ENCODE measurements around the gene NUP133. TPM values are rescaled to one million over a fixed set of nuclear protein-coding genes. Genes with fewer than 3 reads are reported as not detected.

NUP133 gene
- total and polyA plus RNA-seq, 2 experiments from 2014 or later: 29.5 to 65.4 TPM

DNA sequence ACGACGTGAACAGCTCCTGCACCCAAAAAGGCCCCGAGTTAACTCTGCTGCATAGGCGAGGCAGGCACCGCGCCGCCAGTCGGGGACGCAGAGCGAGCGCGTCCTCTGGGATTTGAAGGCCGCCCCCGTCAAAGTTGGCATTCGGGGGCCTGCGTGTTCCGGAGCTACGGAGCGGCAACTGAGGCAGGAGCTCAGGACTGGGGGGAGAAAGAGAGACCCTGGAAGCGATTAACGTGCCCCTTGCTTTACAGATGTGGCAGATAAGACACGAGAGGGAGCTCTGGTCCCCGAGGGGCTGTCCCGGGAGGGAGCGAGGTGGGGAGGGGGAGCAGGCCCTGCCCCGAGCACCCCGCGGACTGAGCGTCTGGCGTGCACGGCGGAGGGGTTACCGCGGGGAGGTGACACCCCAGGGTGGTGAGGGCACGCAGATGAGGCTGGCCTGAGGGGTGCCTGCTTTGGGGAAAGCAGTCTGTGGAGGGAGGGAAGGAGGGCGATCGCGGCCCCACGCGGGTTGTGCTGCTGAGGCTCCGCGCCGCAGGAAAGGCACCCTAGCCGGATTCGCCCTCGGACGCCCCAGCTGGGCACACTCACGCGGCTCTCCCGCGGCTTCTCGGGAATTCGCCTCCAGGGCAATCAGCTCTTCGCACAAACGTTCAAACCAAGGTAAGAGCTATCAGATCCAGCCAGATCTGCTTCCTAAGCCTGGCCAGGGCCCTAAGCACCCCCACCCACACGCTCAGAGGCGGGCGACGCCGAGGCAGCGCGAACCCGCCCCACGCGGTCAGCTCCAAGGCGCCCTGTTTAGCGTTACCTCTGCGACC lies 100.7 kb downstream of the NUP133 start (continued):
- TF ChIP-seq, protein P1, sequence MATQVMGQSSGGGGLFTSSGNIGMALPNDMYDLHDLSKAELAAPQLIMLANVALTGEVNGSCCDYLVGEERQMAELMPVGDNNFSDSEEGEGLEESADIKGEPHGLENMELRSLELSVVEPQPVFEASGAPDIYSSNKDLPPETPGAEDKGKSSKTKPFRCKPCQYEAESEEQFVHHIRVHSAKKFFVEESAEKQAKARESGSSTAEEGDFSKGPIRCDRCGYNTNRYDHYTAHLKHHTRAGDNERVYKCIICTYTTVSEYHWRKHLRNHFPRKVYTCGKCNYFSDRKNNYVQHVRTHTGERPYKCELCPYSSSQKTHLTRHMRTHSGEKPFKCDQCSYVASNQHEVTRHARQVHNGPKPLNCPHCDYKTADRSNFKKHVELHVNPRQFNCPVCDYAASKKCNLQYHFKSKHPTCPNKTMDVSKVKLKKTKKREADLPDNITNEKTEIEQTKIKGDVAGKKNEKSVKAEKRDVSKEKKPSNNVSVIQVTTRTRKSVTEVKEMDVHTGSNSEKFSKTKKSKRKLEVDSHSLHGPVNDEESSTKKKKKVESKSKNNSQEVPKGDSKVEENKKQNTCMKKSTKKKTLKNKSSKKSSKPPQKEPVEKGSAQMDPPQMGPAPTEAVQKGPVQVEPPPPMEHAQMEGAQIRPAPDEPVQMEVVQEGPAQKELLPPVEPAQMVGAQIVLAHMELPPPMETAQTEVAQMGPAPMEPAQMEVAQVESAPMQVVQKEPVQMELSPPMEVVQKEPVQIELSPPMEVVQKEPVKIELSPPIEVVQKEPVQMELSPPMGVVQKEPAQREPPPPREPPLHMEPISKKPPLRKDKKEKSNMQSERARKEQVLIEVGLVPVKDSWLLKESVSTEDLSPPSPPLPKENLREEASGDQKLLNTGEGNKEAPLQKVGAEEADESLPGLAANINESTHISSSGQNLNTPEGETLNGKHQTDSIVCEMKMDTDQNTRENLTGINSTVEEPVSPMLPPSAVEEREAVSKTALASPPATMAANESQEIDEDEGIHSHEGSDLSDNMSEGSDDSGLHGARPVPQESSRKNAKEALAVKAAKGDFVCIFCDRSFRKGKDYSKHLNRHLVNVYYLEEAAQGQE (IDR thresholded peaks at IDR 0.05; ENCODE audit: unreplicated experiment): peak; percentile 20
- TF ChIP-seq, protein P2, sequence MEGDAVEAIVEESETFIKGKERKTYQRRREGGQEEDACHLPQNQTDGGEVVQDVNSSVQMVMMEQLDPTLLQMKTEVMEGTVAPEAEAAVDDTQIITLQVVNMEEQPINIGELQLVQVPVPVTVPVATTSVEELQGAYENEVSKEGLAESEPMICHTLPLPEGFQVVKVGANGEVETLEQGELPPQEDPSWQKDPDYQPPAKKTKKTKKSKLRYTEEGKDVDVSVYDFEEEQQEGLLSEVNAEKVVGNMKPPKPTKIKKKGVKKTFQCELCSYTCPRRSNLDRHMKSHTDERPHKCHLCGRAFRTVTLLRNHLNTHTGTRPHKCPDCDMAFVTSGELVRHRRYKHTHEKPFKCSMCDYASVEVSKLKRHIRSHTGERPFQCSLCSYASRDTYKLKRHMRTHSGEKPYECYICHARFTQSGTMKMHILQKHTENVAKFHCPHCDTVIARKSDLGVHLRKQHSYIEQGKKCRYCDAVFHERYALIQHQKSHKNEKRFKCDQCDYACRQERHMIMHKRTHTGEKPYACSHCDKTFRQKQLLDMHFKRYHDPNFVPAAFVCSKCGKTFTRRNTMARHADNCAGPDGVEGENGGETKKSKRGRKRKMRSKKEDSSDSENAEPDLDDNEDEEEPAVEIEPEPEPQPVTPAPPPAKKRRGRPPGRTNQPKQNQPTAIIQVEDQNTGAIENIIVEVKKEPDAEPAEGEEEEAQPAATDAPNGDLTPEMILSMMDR (conservative IDR thresholded peaks at IDR 0.05; ENCODE audit: low read depth in 2 of 2): peak in 1 of 2 experiments; percentile 22; a peak in 1 of 4 replicates

GRCh38 chr1:229406798-229407197 lies 101.3 kb downstream of the NUP133 start:
- Histone ChIP-seq H3F3A (replicated peaks; ENCODE audit: low read depth) (peaks cover 7% of the 10 kb centered on the region), H3K4me2 (peak overlapping the region; percentile 98), H3K4me1 (ENCODE audit: insufficient read depth) (peaks cover 36% of the 10 kb centered on the region), H2AFZ (peak overlapping the region; percentile 96), H3K36me3 (ENCODE audit: insufficient read depth) (no peaks in the 10 kb centered on the region), H3K79me2 (replicated peaks; ENCODE audit: insufficient read depth) (no peaks in the 10 kb centered on the region), H3K27me3 (ENCODE audit: insufficient read depth) (peaks cover 62% of the 10 kb centered on the region), H3K9me2 (ENCODE audit: insufficient read depth) (peaks cover 3% of the 10 kb centered on the region), H4K20me1 (replicated peaks; ENCODE audit: insufficient read depth) (0 out of 2 replicates have a peak, but pooled peaks cover 4% of the 10 kb centered on the region), H3K4me3 (peak overlapping the region; percentile 83), H3K27ac (ENCODE audit: low read depth) (no peak overlapping the region)
- peaks cover 3% of the 10 kb centered on the region; the same call in 1 of the 3 replicates for H3K9me3 Mint-ChIP-seq
- no peaks in the 10 kb centered on the region for H3K36me3 Mint-ChIP-seq (ENCODE audit: low read depth)
- H3K27ac Mint-ChIP-seq: no peak overlapping the region
- peak; percentile 64 for DNase-seq (ENCODE audit: low spot score)
- H3K27me3 Mint-ChIP-seq (ENCODE audit: insufficient read depth, low read depth, poor library complexity): peaks cover 67% of the 10 kb centered on the region
- H3K4me3 Mint-ChIP-seq: peak overlapping the region; percentile 81
- H3K4me1 Mint-ChIP-seq: peaks cover 28% of the 10 kb centered on the region
- peak; percentile 31 for ATAC-seq
- TF ChIP-seq POLR2AphosphoS5 (IDR thresholded peaks at IDR 0.05; ENCODE audit: low read depth) (no peak), CREB1 (CRISPR knock-in tag; IDR thresholded peaks at IDR 0.05; ENCODE audit: low read depth) (no peak), JUNB (IDR thresholded peaks at IDR 0.05; ENCODE audit: unreplicated experiment) (no peak), NANOG (IDR thresholded peaks at IDR 0.05; ENCODE audit: borderline replicate concordance) (no peak), STAT1 (IDR thresholded peaks at IDR 0.05; ENCODE audit: unreplicated experiment) (no peak), EZH2phosphoT487 (IDR thresholded peaks at IDR 0.05; ENCODE audit: unreplicated experiment) (no peak), ZNF331 (CRISPR knock-in tag; IDR thresholded peaks at IDR 0.05; ENCODE audit: low read depth) (no peak)
- TF ChIP-seq, protein P3, sequence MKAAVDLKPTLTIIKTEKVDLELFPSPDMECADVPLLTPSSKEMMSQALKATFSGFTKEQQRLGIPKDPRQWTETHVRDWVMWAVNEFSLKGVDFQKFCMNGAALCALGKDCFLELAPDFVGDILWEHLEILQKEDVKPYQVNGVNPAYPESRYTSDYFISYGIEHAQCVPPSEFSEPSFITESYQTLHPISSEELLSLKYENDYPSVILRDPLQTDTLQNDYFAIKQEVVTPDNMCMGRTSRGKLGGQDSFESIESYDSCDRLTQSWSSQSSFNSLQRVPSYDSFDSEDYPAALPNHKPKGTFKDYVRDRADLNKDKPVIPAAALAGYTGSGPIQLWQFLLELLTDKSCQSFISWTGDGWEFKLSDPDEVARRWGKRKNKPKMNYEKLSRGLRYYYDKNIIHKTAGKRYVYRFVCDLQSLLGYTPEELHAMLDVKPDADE (IDR thresholded peaks at IDR 0.05): no peak
- TF ChIP-seq, protein P2 (conservative IDR thresholded peaks at IDR 0.05; ENCODE audit: low read depth in 2 of 2): no peak
- TF ChIP-seq, protein P1 (IDR thresholded peaks at IDR 0.05; ENCODE audit: unreplicated experiment): no peak
